Activated naive CD8-positive, alpha-beta T cell treated with anti-CD3 and anti-CD28 coated beads, Interleukin-2, amount 10 ng/mL, durations not matched to agents 7 days and 5 days (primary cell): ENCODE measurements around the gene RASEF. TPM values are rescaled to one million over a fixed set of nuclear protein-coding genes. Genes with fewer than 3 reads are reported as not detected.

Source experiments
- ATAC-seq: fragments of 150-1000 bp; cut with Tn5 transposase; one replicate; pipeline ENCODE4 v1.10.0; 2021; ENCODE audit warnings: low read depth, moderate library complexity
- POLR2A ChIA-PET: fragments of 350-600 bp; sonication (Branson Sonifier 250); formaldehyde crosslinking; loops from one replicate; lab custom pipeline; 2021; ENCODE audit warnings: antibody characterized with exemption; lab: Charles Lee
- DNase-seq: peaks from one replicate; pipeline ENCODE4 v3.0.0; 2021
- H3K27ac Mint-ChIP-seq: one replicate; pipeline ENCODE4 v1.8.0; 2022; ENCODE audit warnings: mild to moderate bottlenecking, mixed read lengths
- H3K27me3 Mint-ChIP-seq: one replicate; pipeline ENCODE4 v1.8.0; 2022; ENCODE audit warnings: mild to moderate bottlenecking, moderate library complexity, mixed read lengths
- H3K36me3 Mint-ChIP-seq: one replicate; pipeline ENCODE4 v1.8.0; 2021; ENCODE audit warnings: mild to moderate bottlenecking, mixed read lengths
- H3K4me1 Mint-ChIP-seq: one replicate; pipeline ENCODE4 v1.8.0; 2021; ENCODE audit warnings: mixed read lengths
- H3K4me3 Mint-ChIP-seq: one replicate; pipeline ENCODE4 v1.8.0; 2022; ENCODE audit warnings: mild to moderate bottlenecking, moderate library complexity, mixed read lengths
- H3K9me3 Mint-ChIP-seq: one replicate; pipeline ENCODE4 v1.8.0; 2021; ENCODE audit warnings: mixed read lengths
- total RNA-seq, 2 experiments: library from RNA; stranded (reverse); gene quantifications; one replicate each; pipeline ENCODE4 v1.2.3, GENCODE V29; 2021

The RASEF gene
- total RNA-seq, 2 experiments from 2014 or later = not detected

- Mint-ChIP-seq H3K36me3 (no peaks in the 10 kb centered on the region), H3K27ac (no peak overlapping the region), H3K27me3 (peaks cover 12% of the 10 kb centered on the region), H3K9me3 (no peaks in the 10 kb centered on the region), H3K4me3 (no peak overlapping the region), H3K4me1 (no peaks in the 10 kb centered on the region)
- POLR2A ChIA-PET = no interaction called here
- DNase-seq (no peak), ATAC-seq (no peak)
Observed at GRCh38 chr9:83069651-83070050, 6.7 kb upstream of the RASEF start.

- peaks cover 23% of the 10 kb centered on the region for H3K27me3 Mint-ChIP-seq
- H3K36me3 Mint-ChIP-seq = no peaks in the 10 kb centered on the region
- POLR2A ChIA-PET = no interaction called here
- no peak for ATAC-seq
- no peak for DNase-seq
- H3K9me3 Mint-ChIP-seq = no peaks in the 10 kb centered on the region
- no peaks in the 10 kb centered on the region for H3K4me1 Mint-ChIP-seq
- no peak overlapping the region for H3K27ac Mint-ChIP-seq
- no peak overlapping the region for H3K4me3 Mint-ChIP-seq
Observed at GRCh38 chr9:83068414-83068813, 5.5 kb upstream of the RASEF start.

- Mint-ChIP-seq H3K4me3 (no peak overlapping the region), H3K36me3 (no peaks in the 10 kb centered on the region), H3K4me1 (no peaks in the 10 kb centered on the region), H3K9me3 (no peaks in the 10 kb centered on the region), H3K27ac (no peak overlapping the region), H3K27me3 (peaks cover 26% of the 10 kb centered on the region)
- DNase-seq (no peak), ATAC-seq (no peak)
- POLR2A ChIA-PET = no interaction called here
Observed at GRCh38 chr9:83067579-83067978, 4.6 kb upstream of the RASEF start.

GRCh38 chr9:83066771-83067170 lies 3.8 kb upstream of the RASEF start:
- DNase-seq (no peak), ATAC-seq (no peak)
- no peaks in the 10 kb centered on the region for H3K4me1 Mint-ChIP-seq
- peaks cover 31% of the 10 kb centered on the region for H3K27me3 Mint-ChIP-seq
- POLR2A ChIA-PET = no interaction called here
- no peaks in the 10 kb centered on the region for H3K9me3 Mint-ChIP-seq
- H3K4me3 Mint-ChIP-seq = no peak overlapping the region
- no peaks in the 10 kb centered on the region for H3K36me3 Mint-ChIP-seq
- no peak overlapping the region for H3K27ac Mint-ChIP-seq

- Mint-ChIP-seq H3K36me3 (no peaks in the 10 kb centered on the region), H3K4me3 (no peak overlapping the region), H3K27ac (no peak overlapping the region), H3K9me3 (no peaks in the 10 kb centered on the region), H3K4me1 (no peaks in the 10 kb centered on the region), H3K27me3 (peaks cover 39% of the 10 kb centered on the region)
- ATAC-seq = no peak
- POLR2A ChIA-PET = no interaction called here
- DNase-seq = no peak
Observed at GRCh38 chr9:83065233-83065632, 2.3 kb upstream of the RASEF start.

- Mint-ChIP-seq H3K27ac (no peak overlapping the region), H3K4me3 (peak overlapping the region; percentile 27), H3K4me1 (no peaks in the 10 kb centered on the region), H3K27me3 (peaks cover 46% of the 10 kb centered on the region), H3K36me3 (no peaks in the 10 kb centered on the region), H3K9me3 (no peaks in the 10 kb centered on the region)
- no peak for ATAC-seq
- DNase-seq = no peak
- POLR2A ChIA-PET = no interaction called here
Observed at GRCh38 chr9:83061990-83062650, 822 bp downstream of the RASEF start.

GRCh38 chr9:83061036-83061435 lies 1.9 kb downstream of the RASEF start:
- Mint-ChIP-seq H3K27me3 (peaks cover 46% of the 10 kb centered on the region), H3K36me3 (no peaks in the 10 kb centered on the region), H3K27ac (no peak overlapping the region), H3K4me3 (no peak overlapping the region), H3K9me3 (no peaks in the 10 kb centered on the region), H3K4me1 (no peaks in the 10 kb centered on the region)
- ATAC-seq = no peak
- POLR2A ChIA-PET = no interaction called here
- no peak for DNase-seq

- DNase-seq (no peak), ATAC-seq (no peak)
- POLR2A ChIA-PET = no interaction called here
- no peaks in the 10 kb centered on the region for H3K9me3 Mint-ChIP-seq
- H3K27ac Mint-ChIP-seq = no peak overlapping the region
- peaks cover 46% of the 10 kb centered on the region for H3K27me3 Mint-ChIP-seq
- H3K36me3 Mint-ChIP-seq = no peaks in the 10 kb centered on the region
- no peak overlapping the region for H3K4me3 Mint-ChIP-seq
- no peaks in the 10 kb centered on the region for H3K4me1 Mint-ChIP-seq
Observed at GRCh38 chr9:83060556-83060955, 2.4 kb downstream of the RASEF start.

- no peaks in the 10 kb centered on the region for H3K4me1 Mint-ChIP-seq
- H3K27ac Mint-ChIP-seq = no peak overlapping the region
- peaks cover 2% of the 10 kb centered on the region for H3K9me3 Mint-ChIP-seq
- POLR2A ChIA-PET = no interaction called here
- no peak for DNase-seq
- no peaks in the 10 kb centered on the region for H3K36me3 Mint-ChIP-seq
- ATAC-seq = no peak
- H3K27me3 Mint-ChIP-seq = peaks cover 36% of the 10 kb centered on the region
- H3K4me3 Mint-ChIP-seq = no peak overlapping the region
Observed at GRCh38 chr9:83059417-83059816, 3.5 kb downstream of the RASEF start.

- H3K27me3 Mint-ChIP-seq = peaks cover 22% of the 10 kb centered on the region
- no peak overlapping the region for H3K4me3 Mint-ChIP-seq
- no peak for DNase-seq
- H3K9me3 Mint-ChIP-seq = peaks cover 2% of the 10 kb centered on the region
- H3K4me1 Mint-ChIP-seq = no peaks in the 10 kb centered on the region
- ATAC-seq = no peak
- H3K27ac Mint-ChIP-seq = no peak overlapping the region
- H3K36me3 Mint-ChIP-seq = no peaks in the 10 kb centered on the region
- POLR2A ChIA-PET = no interaction called here
Observed at GRCh38 chr9:83056911-83057310, 6.0 kb downstream of the RASEF start.

GRCh38 chr9:83056174-83056573 lies 6.8 kb downstream of the RASEF start:
- H3K36me3 Mint-ChIP-seq = no peaks in the 10 kb centered on the region
- H3K27ac Mint-ChIP-seq = no peak overlapping the region
- peaks cover 14% of the 10 kb centered on the region for H3K27me3 Mint-ChIP-seq
- DNase-seq (no peak), ATAC-seq (no peak)
- H3K9me3 Mint-ChIP-seq = peaks cover 2% of the 10 kb centered on the region
- H3K4me1 Mint-ChIP-seq = no peaks in the 10 kb centered on the region
- H3K4me3 Mint-ChIP-seq = no peak overlapping the region
- POLR2A ChIA-PET = no interaction called here

GRCh38 chr9:83047839-83048775 lies 14.8 kb downstream of the RASEF start:
- Mint-ChIP-seq H3K9me3 (peaks cover 3% of the 10 kb centered on the region), H3K27ac (no peak overlapping the region), H3K4me1 (no peaks in the 10 kb centered on the region), H3K36me3 (no peaks in the 10 kb centered on the region), H3K27me3 (peaks cover 3% of the 10 kb centered on the region), H3K4me3 (no peak overlapping the region)
- DNase-seq (no peak), ATAC-seq (no peak)
- POLR2A ChIA-PET = no interaction called here

- no peaks in the 10 kb centered on the region for H3K36me3 Mint-ChIP-seq
- no peak overlapping the region for H3K4me3 Mint-ChIP-seq
- peaks cover 26% of the 10 kb centered on the region for H3K27me3 Mint-ChIP-seq
- POLR2A ChIA-PET = no interaction called here
- H3K9me3 Mint-ChIP-seq = peaks cover 3% of the 10 kb centered on the region
- no peaks in the 10 kb centered on the region for H3K4me1 Mint-ChIP-seq
- DNase-seq (no peak), ATAC-seq (no peak)
- no peak overlapping the region for H3K27ac Mint-ChIP-seq
Observed at GRCh38 chr9:83043597-83043996, 19.3 kb downstream of the RASEF start.

- no peaks in the 10 kb centered on the region for H3K4me1 Mint-ChIP-seq
- POLR2A ChIA-PET = no interaction called here
- no peaks in the 10 kb centered on the region for H3K36me3 Mint-ChIP-seq
- peaks cover 1% of the 10 kb centered on the region for H3K9me3 Mint-ChIP-seq
- peaks cover 30% of the 10 kb centered on the region for H3K27me3 Mint-ChIP-seq
- no peak overlapping the region for H3K27ac Mint-ChIP-seq
- ATAC-seq (no peak), DNase-seq (no peak)
- no peak overlapping the region for H3K4me3 Mint-ChIP-seq
Observed at GRCh38 chr9:83041771-83042170, 21.2 kb downstream of the RASEF start.
